Choroid plexus epithelial cell (primary cell): ENCODE data around the gene APEH.

Experiments
- DNase-seq: peaks from one replicate; pipeline ENCODE4 v3.0.0-alpha.2; 2010; ENCODE audit warnings: low read depth
- H3K4me3 ChIP-seq: 2 replicates; pipeline ENCODE4 v1.5.1; 2011; ENCODE audit warnings: low read depth, mild to moderate bottlenecking, control low read depth, low read length, moderate library complexity
- CTCF ChIP-seq: conservative IDR thresholded peaks from 2 replicates; pipeline ENCODE4 v1.5.1; 2011; ENCODE audit warnings: low read depth, mild to moderate bottlenecking, control low read depth, inconsistent platforms, low read length, moderate library complexity

APEH gene

DNA sequence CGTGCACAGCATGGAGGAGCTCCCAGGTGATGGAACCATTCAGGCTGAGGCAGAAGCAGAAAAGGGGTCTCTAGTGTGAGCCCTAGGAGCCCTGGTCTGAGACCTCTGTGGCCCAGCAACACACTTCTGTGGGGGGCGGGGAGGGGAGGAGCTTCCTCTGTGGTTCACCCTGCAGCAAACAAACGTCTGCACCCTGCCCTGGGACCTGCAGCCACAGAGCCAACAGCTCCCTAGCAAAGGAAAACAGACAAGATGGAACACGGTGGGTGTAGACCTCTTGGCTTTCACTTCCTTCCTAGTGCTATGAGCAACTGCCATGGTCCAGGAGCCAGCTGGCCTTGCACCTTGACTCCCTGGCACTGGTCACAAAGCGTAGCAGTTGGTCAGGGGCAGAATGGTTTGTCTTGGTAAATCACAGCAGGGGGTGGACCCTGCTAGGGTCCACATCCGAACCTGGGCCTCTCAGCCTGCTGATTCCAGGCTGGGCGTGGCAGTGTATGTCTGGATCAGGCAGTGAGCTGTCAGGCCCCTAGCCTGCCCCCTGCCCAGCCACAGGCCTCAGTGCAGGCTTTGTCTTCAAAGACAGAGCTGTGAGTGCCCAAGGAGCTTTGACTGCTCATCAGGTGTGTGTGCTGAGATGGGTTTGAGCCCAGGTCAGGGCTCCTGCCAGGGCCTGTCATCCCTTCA lies 38.6 kb downstream of the APEH start:
- H3K4me3 ChIP-seq = no peak overlapping the region
- DNase-seq = no peak
- TF ChIP-seq CTCF = no peak

GRCh38 chr3:49713336-49714105 lies 39.4 kb downstream of the APEH start:
- DNase-seq = no peak
- no peak for TF ChIP-seq CTCF
- H3K4me3 ChIP-seq = no peak overlapping the region

GRCh38 chr3:49714728-49715550 lies 40.8 kb downstream of the APEH start:
- DNase-seq = no peak
- no peak overlapping the region for H3K4me3 ChIP-seq
- TF ChIP-seq CTCF = no peak

- no peak for DNase-seq
- no peak overlapping the region for H3K4me3 ChIP-seq
- TF ChIP-seq CTCF = no peak
These were observed 41.5 kb downstream of the APEH start for GRCh38 chr3:49715611-49716121.

- TF ChIP-seq CTCF = no peak
- DNase-seq = no peak
- H3K4me3 ChIP-seq = no peak overlapping the region
These were observed 42.0 kb downstream of the APEH start for GRCh38 chr3:49716169-49716568.

DNA sequence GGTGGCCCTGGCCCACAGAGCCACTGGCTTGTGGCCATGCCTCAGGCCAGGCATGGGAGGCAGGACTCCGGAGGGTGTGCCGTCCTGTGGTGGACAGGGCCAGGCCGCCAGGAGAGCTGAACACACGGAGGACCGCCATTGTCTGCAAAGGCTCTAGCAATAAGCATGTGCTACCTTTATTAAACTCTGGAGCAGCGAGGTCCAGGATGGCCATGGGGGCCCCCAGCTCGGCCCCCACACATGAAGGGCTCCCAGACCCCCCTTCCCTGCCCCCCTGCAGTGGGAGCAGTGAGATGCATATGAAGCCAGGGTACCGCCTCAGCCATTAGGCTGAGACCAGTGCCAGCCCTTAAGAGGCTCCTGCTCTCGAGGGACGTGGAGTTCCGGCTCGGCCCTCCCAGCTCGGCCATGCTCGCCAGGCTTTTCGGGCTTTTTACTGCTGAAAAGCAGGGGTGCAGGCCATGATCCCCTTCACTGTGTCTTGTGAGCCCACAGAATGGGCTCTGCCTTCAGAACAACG lies 42.6 kb downstream of the APEH start:
- DNase-seq = no peak
- no peak for TF ChIP-seq CTCF
- H3K4me3 ChIP-seq = no peak overlapping the region
